SK-N-SH (cell line): ENCODE results near the gene SPEF2. TPM values are rescaled to one million over a fixed set of nuclear protein-coding genes. Genes with fewer than 3 reads are reported as not detected.

ENCODE experiments used
- CTCF ChIA-PET: fragments of 300-600, 350-600 bp; formaldehyde crosslinking; extraction: SDS; loops from one replicate; lab custom pipeline; 2021; lab: Yijun Ruan, JAX
- POLR2A ChIA-PET: fragments of 350-600 bp; sonication (Branson Sonifier 250); formaldehyde crosslinking; extraction: SDS; loops from one replicate; lab custom pipeline; 2020; ENCODE audit warnings: antibody characterized with exemption, inconsistent platforms; lab: Yijun Ruan, JAX
- DNase-seq: peaks from one replicate; pipeline ENCODE4 v3.0.0; 2012
- H2AFZ ChIP-seq: fragments of 200-600 bp; sonication (generic); 2 replicates; pipeline ENCODE4 v1.8.1; 2016; ENCODE audit warnings: antibody characterized with exemption, mild to moderate bottlenecking, low read depth
- H3F3A ChIP-seq: fragments of 200-600 bp; sonication (generic); replicated peaks from 2 replicates; pipeline ENCODE3; 2016; ENCODE audit warnings: antibody characterized with exemption, mild to moderate bottlenecking; ENCODE audit not compliant: insufficient read depth
- H3K27ac ChIP-seq, 2 experiments: fragments of 200-500 bp in 1 of 2; fragments of 200-600 bp in 1 of 2; sonication (Bioruptor generic) in 1 of 2; sonication (generic), shearing (Covaris generic) in 1 of 2; 2 replicates each; pipeline versions ENCODE4 v1.5.1 to v1.6.1; 2014 to 2016; ENCODE audit warnings: low read depth in 2 of 2, inconsistent platforms in 1 of 2, low read length in 1 of 2, mild to moderate bottlenecking in 1 of 2, mixed read lengths in 1 of 2
- H3K27me3 ChIP-seq: fragments of 200-600 bp; sonication (generic), shearing (Covaris generic); 2 replicates; pipeline ENCODE4 v1.6.1; 2016; ENCODE audit warnings: mixed run types; ENCODE audit not compliant: insufficient read depth
- H3K36me3 ChIP-seq, 2 experiments: fragments of 200-500 bp in 1 of 2; fragments of 200-600 bp in 1 of 2; sonication (Bioruptor generic) in 1 of 2; sonication (generic) in 1 of 2; replicated peaks in 1 of 2; 2 replicates each; pipeline versions ENCODE3 to v1.5.1; 2014 to 2016; ENCODE audit warnings: low read length in 1 of 2, mild to moderate bottlenecking in 1 of 2; ENCODE audit not compliant: insufficient read depth in 2 of 2, control insufficient read depth in 1 of 2
- H3K4me1 ChIP-seq, 2 experiments: fragments of 200-500 bp in 1 of 2; fragments of 200-600 bp in 1 of 2; sonication (Bioruptor generic) in 1 of 2; sonication (generic), shearing (Covaris generic) in 1 of 2; 2 replicates each; pipeline versions ENCODE4 v1.5.1 to v1.6.1; 2014 to 2016; ENCODE audit warnings: low read depth in 1 of 2, low read length in 1 of 2, mixed run types in 1 of 2; ENCODE audit not compliant: insufficient read depth in 2 of 2, control insufficient read depth in 1 of 2
- H3K4me2 ChIP-seq: fragments of 200-600 bp; sonication (generic), shearing (Covaris generic); 2 replicates; pipeline ENCODE4 v1.6.1; 2017; ENCODE audit warnings: mixed run types
- H3K4me3 ChIP-seq, 2 experiments: fragments of 200-500 bp in 1 of 2; fragments of 200-600 bp in 1 of 2; sonication (Bioruptor generic) in 1 of 2; sonication (generic), shearing (Covaris generic) in 1 of 2; 2 replicates each; pipeline versions ENCODE4 v1.5.1 to v1.8.1; 2014 to 2016; ENCODE audit warnings: low read depth in 2 of 2, inconsistent platforms in 1 of 2, low read length in 1 of 2, mild to moderate bottlenecking in 1 of 2, mixed read lengths in 1 of 2, moderate library complexity in 1 of 2
- H3K79me2 ChIP-seq: fragments of 200-600 bp; sonication (generic); 2 replicates; pipeline ENCODE4 v1.8.1; 2017; ENCODE audit warnings: mild to moderate bottlenecking; ENCODE audit not compliant: insufficient read depth
- H3K9ac ChIP-seq: fragments of 200-600 bp; sonication (generic); 2 replicates; pipeline ENCODE4 v1.6.1; 2017; ENCODE audit warnings: mixed run types
- H3K9me2 ChIP-seq: fragments of 200-600 bp; sonication (generic); 2 replicates; pipeline ENCODE4 v1.6.1; 2017; ENCODE audit warnings: mixed run types
- H3K9me3 ChIP-seq: fragments of 200-600 bp; sonication (generic); 2 replicates; pipeline ENCODE4 v1.6.1; 2017; ENCODE audit warnings: mixed run types, mild to moderate bottlenecking, moderate library complexity
- H4K20me1 ChIP-seq: fragments of 200-600 bp; sonication (generic); 2 replicates; pipeline ENCODE4 v1.6.1; 2017; ENCODE audit warnings: mild to moderate bottlenecking, mixed run types; ENCODE audit not compliant: insufficient read depth
- CHD2 ChIP-seq: fragments of 150-350 bp; IDR thresholded peaks from 2 replicates; pipeline ENCODE4 v1.6.1; 2018; ENCODE audit warnings: low read length; ENCODE audit not compliant: partially characterized antibody
- EZH2phosphoT487 ChIP-seq: fragments of 200-600 bp; sonication (generic); IDR thresholded peaks from 2 replicates; pipeline ENCODE4 v1.6.1; 2017; ENCODE audit warnings: low read depth, mixed run types, mild to moderate bottlenecking, antibody characterized with exemption, moderate library complexity, borderline replicate concordance
- FOSL2 ChIP-seq: IDR thresholded peaks from 2 replicates; pipeline ENCODE4 v1.4.0; 2012; ENCODE audit warnings: low read depth, mild to moderate bottlenecking, moderate library complexity, borderline replicate concordance
- FOXJ3 ChIP-seq: sonication (generic); formaldehyde crosslinking; IDR thresholded peaks from 2 replicates; pipeline ENCODE4 v1.5.1; 2020; ENCODE audit warnings: mild to moderate bottlenecking, missing genetic modification reagents
- FOXM1 ChIP-seq: IDR thresholded peaks from 2 replicates; pipeline ENCODE4 v1.4.0; 2012; ENCODE audit warnings: low read depth, mild to moderate bottlenecking
- GABPA ChIP-seq: IDR thresholded peaks from 2 replicates; pipeline ENCODE4 v1.4.0; 2012; ENCODE audit warnings: low read depth, mild to moderate bottlenecking
- MEF2A ChIP-seq: IDR thresholded peaks from 2 replicates; pipeline ENCODE4 v1.4.0; 2012; ENCODE audit warnings: low read depth, borderline replicate concordance
- MXI1 ChIP-seq: IDR thresholded peaks from 2 replicates; pipeline ENCODE4 v1.6.1; 2012; ENCODE audit warnings: mild to moderate bottlenecking, low read depth, low read length, improper control_type of control experiment
- NFIC ChIP-seq: IDR thresholded peaks from 2 replicates; pipeline ENCODE4 v1.4.0; 2012; ENCODE audit warnings: borderline replicate concordance
- POLR2AphosphoS5 ChIP-seq: IDR thresholded peaks from 2 replicates; pipeline ENCODE4 v1.6.1; 2012; ENCODE audit warnings: low read depth, low read length
- RAD21 ChIP-seq: IDR thresholded peaks from 2 replicates; pipeline ENCODE4 v1.6.1; 2012; ENCODE audit warnings: mild to moderate bottlenecking, low read length
- RCOR1 ChIP-seq: fragments of 150-350 bp; IDR thresholded peaks from 2 replicates; pipeline ENCODE4 v1.6.1; 2017; ENCODE audit warnings: antibody characterized with exemption, low read length
- RFX5 ChIP-seq: IDR thresholded peaks from 2 replicates; pipeline ENCODE4 v1.6.1; 2012; ENCODE audit warnings: mild to moderate bottlenecking, improper control_type of control experiment, low read length
- RXRA ChIP-seq: IDR thresholded peaks from 2 replicates; pipeline ENCODE4 v1.4.0; 2012; ENCODE audit warnings: low read depth, mild to moderate bottlenecking, borderline replicate concordance
- SIN3A ChIP-seq: IDR thresholded peaks from 2 replicates; pipeline ENCODE4 v1.6.1; 2012; ENCODE audit warnings: low read depth, mild to moderate bottlenecking, low read length, moderate library complexity, borderline replicate concordance
- SMC3 ChIP-seq: IDR thresholded peaks from 2 replicates; pipeline ENCODE4 v1.6.1; 2012; ENCODE audit warnings: low read depth, low read length, improper control_type of control experiment
- TAF1 ChIP-seq: IDR thresholded peaks from 2 replicates; pipeline ENCODE4 v1.6.1; 2012; ENCODE audit warnings: low read depth, mild to moderate bottlenecking, low read length, moderate library complexity, borderline replicate concordance
- TCF12 ChIP-seq: IDR thresholded peaks from 2 replicates; pipeline ENCODE4 v1.4.0; 2012
- WGBS: methylation state at CpG from one replicate; pipeline ENCODE4 v1.1.6; 2017; ENCODE audit warnings: low lambda C conversion rate; 5-methylcytosine and 5-hydroxymethylcytosine counted together
- polyA plus RNA-seq, 3 experiments: library from polyadenylated mRNA; depleted of rRNA; stranded (reverse); fragments of >200 nt; gene quantifications; 2 replicates each; pipeline ENCODE4 v1.2.3, GENCODE V29; 2012
- TF ChIP-seq, protein P1 (sequence below): fragments of 200-600 bp; sonication (generic); IDR thresholded peaks from 2 replicates; pipeline ENCODE4 v1.6.1; 2017; ENCODE audit warnings: antibody characterized with exemption, mild to moderate bottlenecking, moderate library complexity

Gene SPEF2
- polyA plus RNA-seq, 1 of the 3 experiments (the other 2 are of a cell fraction), result 1.6 TPM

DNA sequence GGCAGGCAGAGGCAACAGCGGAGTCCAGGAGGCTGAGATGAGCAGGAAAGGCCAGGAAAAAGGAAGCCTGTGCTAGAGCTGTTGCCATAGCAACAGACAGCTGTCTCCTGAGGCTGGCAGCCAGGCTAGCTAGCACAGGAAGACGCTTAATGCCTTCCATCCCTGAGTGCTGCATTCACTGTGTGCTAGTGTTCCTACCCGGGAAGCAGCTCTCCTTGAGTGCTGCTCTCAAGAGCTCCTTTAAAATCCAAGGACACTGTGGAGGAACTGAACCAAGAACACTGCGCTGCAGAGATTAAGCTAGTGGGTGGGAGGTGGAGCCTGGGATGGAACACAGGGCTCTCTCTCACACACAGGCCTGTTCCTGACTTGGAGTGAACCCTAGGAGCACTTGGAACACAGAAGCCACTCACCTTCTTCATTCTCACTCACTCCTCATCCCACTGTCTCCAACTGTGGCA is 185.6 kb downstream of the SPEF2 start:
- no peaks in the 10 kb centered on the region for H3F3A ChIP-seq
- TF ChIP-seq TAF1, result no peak
- TF ChIP-seq GABPA, result no peak
- TF ChIP-seq TCF12, result 0 out of 2 replicates have a peak, but pooled peaks have one; percentile 5
- TF ChIP-seq RFX5, result peak; percentile 85
- no peak for TF ChIP-seq RCOR1
- TF ChIP-seq SMC3, result 0 out of 2 replicates have a peak, but pooled peaks have one; percentile 10
- peak; percentile 45; the same call in 1 of the 2 replicates for TF ChIP-seq MXI1
- 25% methylated on average over 2 of the region's 4 CpGs for WGBS
- H3K4me2 ChIP-seq, result 0 out of 2 replicates have a peak overlapping the region, but pooled peaks have one; percentile 31
- CTCF ChIA-PET, result interaction anchor here (0.7 to 1.4 kb wide), 3 partner anchors 13 to 123 kb away, joined by 3 to 4 read pairs (median 4); no protein-coding TSS in a partner anchor
- H2AFZ ChIP-seq, result peak overlapping the region; percentile 78
- H3K9ac ChIP-seq, result no peak overlapping the region
- peaks cover 19 to 21% of the 10 kb centered on the region in 2 experiments; a peak in 3 of 4 replicates for H3K4me1 ChIP-seq
- H3K9me2 ChIP-seq, result no peaks in the 10 kb centered on the region
- POLR2A ChIA-PET, result no interaction called here
- H3K36me3 ChIP-seq, result no peaks in the 10 kb centered on the region
- H3K9me3 ChIP-seq, result no peaks in the 10 kb centered on the region
- H3K79me2 ChIP-seq, result no peaks in the 10 kb centered on the region
- H3K27me3 ChIP-seq, result no peaks in the 10 kb centered on the region
- peak; percentile 71 for DNase-seq
- H4K20me1 ChIP-seq, result no peaks in the 10 kb centered on the region
- peak overlapping the region; percentile 6 to 80; a peak in 3 of 4 replicates for H3K27ac ChIP-seq
- H3K4me3 ChIP-seq, result no peak overlapping the region

DNA sequence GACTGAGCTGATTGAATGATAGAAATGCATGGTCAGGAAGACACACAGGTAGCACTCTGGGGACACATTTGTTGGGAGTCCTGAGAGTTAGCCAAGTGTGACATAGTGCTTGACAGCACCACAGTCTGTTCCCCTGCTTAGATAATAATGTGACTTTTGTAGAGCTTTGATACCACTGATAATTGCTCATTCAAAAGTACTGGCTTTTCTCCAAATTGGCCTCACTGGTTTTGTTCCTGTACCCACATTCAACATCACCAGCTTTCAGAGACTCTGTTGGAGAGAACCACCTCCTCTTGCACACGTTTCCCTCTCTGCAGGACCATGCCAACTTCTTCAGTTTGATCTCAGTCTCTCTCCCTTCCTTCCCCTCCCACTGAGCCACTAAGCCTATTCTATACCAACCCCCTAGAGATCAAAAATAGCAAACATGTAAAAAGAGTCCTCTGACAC is 186.6 kb downstream of the SPEF2 start:
- H3K9me3 ChIP-seq, result no peaks in the 10 kb centered on the region
- H3F3A ChIP-seq, result no peaks in the 10 kb centered on the region
- no peaks in the 10 kb centered on the region for H3K9me2 ChIP-seq
- H4K20me1 ChIP-seq, result no peaks in the 10 kb centered on the region
- H2AFZ ChIP-seq, result 0 out of 2 replicates have a peak overlapping the region, but pooled peaks have one; percentile 78
- no peak for TF ChIP-seq RAD21
- TF ChIP-seq, protein P1, sequence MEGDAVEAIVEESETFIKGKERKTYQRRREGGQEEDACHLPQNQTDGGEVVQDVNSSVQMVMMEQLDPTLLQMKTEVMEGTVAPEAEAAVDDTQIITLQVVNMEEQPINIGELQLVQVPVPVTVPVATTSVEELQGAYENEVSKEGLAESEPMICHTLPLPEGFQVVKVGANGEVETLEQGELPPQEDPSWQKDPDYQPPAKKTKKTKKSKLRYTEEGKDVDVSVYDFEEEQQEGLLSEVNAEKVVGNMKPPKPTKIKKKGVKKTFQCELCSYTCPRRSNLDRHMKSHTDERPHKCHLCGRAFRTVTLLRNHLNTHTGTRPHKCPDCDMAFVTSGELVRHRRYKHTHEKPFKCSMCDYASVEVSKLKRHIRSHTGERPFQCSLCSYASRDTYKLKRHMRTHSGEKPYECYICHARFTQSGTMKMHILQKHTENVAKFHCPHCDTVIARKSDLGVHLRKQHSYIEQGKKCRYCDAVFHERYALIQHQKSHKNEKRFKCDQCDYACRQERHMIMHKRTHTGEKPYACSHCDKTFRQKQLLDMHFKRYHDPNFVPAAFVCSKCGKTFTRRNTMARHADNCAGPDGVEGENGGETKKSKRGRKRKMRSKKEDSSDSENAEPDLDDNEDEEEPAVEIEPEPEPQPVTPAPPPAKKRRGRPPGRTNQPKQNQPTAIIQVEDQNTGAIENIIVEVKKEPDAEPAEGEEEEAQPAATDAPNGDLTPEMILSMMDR, result no peak
- TF ChIP-seq FOSL2, result no peak
- TF ChIP-seq GABPA, result no peak
- no peak for TF ChIP-seq POLR2AphosphoS5
- TF ChIP-seq FOXM1, result no peak
- no peak for TF ChIP-seq FOXJ3
- no peak for TF ChIP-seq EZH2phosphoT487
- no peak for TF ChIP-seq RCOR1
- TF ChIP-seq MEF2A, result no peak
- no peak for TF ChIP-seq NFIC
- no peak for TF ChIP-seq SIN3A
- no peak for TF ChIP-seq RXRA
- no peak for TF ChIP-seq TAF1
- TF ChIP-seq CHD2, result no peak
- no peak for TF ChIP-seq MXI1
- TF ChIP-seq, all 33 proteins: peak for 0
- H3K4me3 ChIP-seq, result no peak overlapping the region
- ChIA-PET CTCF (interaction anchor here (1.3 to 1.6 kb wide), 2 partner anchors 14 to 120 kb away, joined by 4 read pairs; no protein-coding TSS in a partner anchor), POLR2A (no interaction called here)
- peaks cover 19 to 21% of the 10 kb centered on the region in 2 experiments; a peak in 3 of 4 replicates for H3K4me1 ChIP-seq
- no peaks in the 10 kb centered on the region for H3K79me2 ChIP-seq
- no peak overlapping the region for H3K9ac ChIP-seq
- DNase-seq, result no peak
- no peaks in the 10 kb centered on the region for H3K36me3 ChIP-seq
- no peak overlapping the region for H3K27ac ChIP-seq
- H3K4me2 ChIP-seq, result no peak overlapping the region
- 39% methylated on average over 1 of the region's 1 CpG for WGBS
- H3K27me3 ChIP-seq, result no peaks in the 10 kb centered on the region
